Trophoblast cell (in vitro differentiated cells and primary cell): ENCODE data around the gene CCDC187.

ENCODE experiments used
- DNase-seq, 2 donors: peaks; one replicate each; pipeline ENCODE4 v3.0.0-alpha.2; 2016
- H2AFZ ChIP-seq: 2 replicates; pipeline ENCODE4 v1.6.1; 2013; ENCODE audit warnings: low read length, moderate library complexity, mild to moderate bottlenecking; ENCODE audit not compliant: insufficient read depth, poor library complexity
- H2AK5ac ChIP-seq: 2 replicates; pipeline ENCODE4 v1.6.1; 2013; ENCODE audit warnings: mild to moderate bottlenecking, low read length
- H2BK120ac ChIP-seq: 2 replicates; pipeline ENCODE4 v1.6.1; 2013; ENCODE audit warnings: low read length, mild to moderate bottlenecking, moderate library complexity; ENCODE audit not compliant: insufficient read depth, poor library complexity
- H2BK12ac ChIP-seq: 2 replicates; pipeline ENCODE4 v1.6.1; 2013; ENCODE audit warnings: mild to moderate bottlenecking, low read length, moderate library complexity
- H2BK5ac ChIP-seq: 2 replicates; pipeline ENCODE4 v1.6.1; 2013; ENCODE audit warnings: low read length, low read depth, moderate library complexity, mild to moderate bottlenecking; ENCODE audit not compliant: poor library complexity
- H3K14ac ChIP-seq: 2 replicates; pipeline ENCODE4 v1.6.1; 2013; ENCODE audit warnings: mild to moderate bottlenecking, low read length
- H3K18ac ChIP-seq: 2 replicates; pipeline ENCODE4 v1.6.1; 2013; ENCODE audit warnings: mild to moderate bottlenecking, low read length
- H3K23ac ChIP-seq: 2 replicates; pipeline ENCODE4 v1.6.1; 2013; ENCODE audit warnings: low read length
- H3K27ac ChIP-seq: 2 replicates; pipeline ENCODE4 v1.5.1; 2013; ENCODE audit warnings: low read depth, mild to moderate bottlenecking, inconsistent platforms, low read length, moderate library complexity
- H3K27me3 ChIP-seq: 2 replicates; pipeline ENCODE4 v1.6.1; 2013; ENCODE audit warnings: inconsistent platforms, mild to moderate bottlenecking, low read length, moderate library complexity; ENCODE audit not compliant: insufficient read depth
- H3K36me3 ChIP-seq, 2 experiments: 1 replicate in 1 of 2; 2 replicates in 1 of 2; pipeline ENCODE4 v1.6.1; 2013; ENCODE audit warnings: low read length in 2 of 2, mild to moderate bottlenecking in 2 of 2, moderate library complexity in 1 of 2; ENCODE audit not compliant: insufficient read depth in 2 of 2, control insufficient read depth in 1 of 2
- H3K4ac ChIP-seq: 2 replicates; pipeline ENCODE4 v1.6.1; 2013; ENCODE audit warnings: low read depth, mild to moderate bottlenecking, low read length, moderate library complexity
- H3K4me1 ChIP-seq, 2 experiments: 1 replicate in 1 of 2; 2 replicates in 1 of 2; pipeline ENCODE4 v1.6.1; 2013; ENCODE audit warnings: low read length in 2 of 2, mild to moderate bottlenecking in 2 of 2, moderate library complexity in 1 of 2; ENCODE audit not compliant: insufficient read depth in 2 of 2, control insufficient read depth in 1 of 2
- H3K4me2 ChIP-seq: 2 replicates; pipeline ENCODE4 v1.6.1; 2013; ENCODE audit warnings: inconsistent platforms, mild to moderate bottlenecking, low read length, moderate library complexity
- H3K4me3 ChIP-seq: 2 replicates; pipeline ENCODE4 v1.5.1; 2013; ENCODE audit warnings: mild to moderate bottlenecking, low read depth, low read length, inconsistent platforms
- H3K79me1 ChIP-seq: one replicate; pipeline ENCODE4 v1.6.1; 2013; ENCODE audit warnings: low read length
- H3K79me2 ChIP-seq: 2 replicates; pipeline ENCODE4 v1.6.1; 2013; ENCODE audit warnings: low read length, mild to moderate bottlenecking; ENCODE audit not compliant: control insufficient read depth, insufficient read depth, poor library complexity
- H3K9ac ChIP-seq: 2 replicates; pipeline ENCODE4 v1.6.1; 2013; ENCODE audit warnings: mild to moderate bottlenecking, low read length
- H3K9me3 ChIP-seq: 2 replicates; pipeline ENCODE4 v1.6.1; 2013; ENCODE audit warnings: low read depth, mild to moderate bottlenecking, control low read depth, inconsistent platforms, low read length; ENCODE audit not compliant: insufficient read depth
- H4K12ac ChIP-seq: 2 replicates; pipeline ENCODE4 v1.6.1; 2013; ENCODE audit warnings: low read depth, mild to moderate bottlenecking, low read length, moderate library complexity
- H4K8ac ChIP-seq: 2 replicates; pipeline ENCODE4 v1.6.1; 2013; ENCODE audit warnings: low read depth, mild to moderate bottlenecking, low read length, moderate library complexity
- H4K91ac ChIP-seq: one replicate; pipeline ENCODE4 v1.6.1; 2013; ENCODE audit warnings: low read depth, mild to moderate bottlenecking, low read length, moderate library complexity
- WGBS: extraction: QIAGEN DNeasy Blood & Tissue Kit; methylation state at CpG from one replicate; pipeline ENCODE4 v1.1.7; 2013; ENCODE audit warnings: missing lambda C conversion rate; ENCODE audit not compliant: insufficient read length, insufficient coverage; ENCODE audit errors: extremely low coverage; 5-methylcytosine and 5-hydroxymethylcytosine counted together

The CCDC187 gene

GRCh38 chr9:136314944-136315343 is 11.1 kb upstream of the CCDC187 start:
- DNase-seq, result no peak
- Histone ChIP-seq H4K12ac (no peak overlapping the region), H2BK5ac (no peak overlapping the region), H3K27me3 (no peaks in the 10 kb centered on the region), H3K23ac (no peak overlapping the region), H3K4ac (no peak overlapping the region), H3K4me1 (no peaks in the 10 kb centered on the region), H2AK5ac (no peak overlapping the region), H3K4me3 (no peak overlapping the region), H3K79me1 (no peaks in the 10 kb centered on the region), H3K4me2 (no peak overlapping the region), H3K36me3 (no peaks in the 10 kb centered on the region), H3K9me3 (peaks cover 15% of the 10 kb centered on the region), H2AFZ (no peak overlapping the region), H3K9ac (no peak overlapping the region), H4K91ac (no peak overlapping the region), H3K79me2 (no peaks in the 10 kb centered on the region), H4K8ac (no peak overlapping the region), H3K18ac (no peak overlapping the region), H2BK120ac (no peak overlapping the region), H3K14ac (no peak overlapping the region), H2BK12ac (no peak overlapping the region), H3K27ac (no peak overlapping the region)
- WGBS, result no CpG with 5 or more reads among the region's 4 CpGs

GRCh38 chr9:136314056-136314416 is 10.1 kb upstream of the CCDC187 start:
- Histone ChIP-seq H4K8ac (no peak overlapping the region), H2AFZ (no peak overlapping the region), H3K4ac (no peak overlapping the region), H3K79me2 (no peaks in the 10 kb centered on the region), H3K79me1 (no peaks in the 10 kb centered on the region), H3K23ac (no peak overlapping the region), H3K27me3 (no peaks in the 10 kb centered on the region), H3K9me3 (peaks cover 17% of the 10 kb centered on the region), H4K91ac (no peak overlapping the region), H3K9ac (no peak overlapping the region), H3K14ac (no peak overlapping the region), H2AK5ac (no peak overlapping the region), H3K18ac (no peak overlapping the region), H3K4me1 (no peaks in the 10 kb centered on the region), H3K27ac (no peak overlapping the region), H3K4me2 (no peak overlapping the region), H2BK12ac (no peak overlapping the region), H3K36me3 (no peaks in the 10 kb centered on the region), H3K4me3 (no peak overlapping the region), H4K12ac (no peak overlapping the region), H2BK120ac (no peak overlapping the region), H2BK5ac (no peak overlapping the region)
- WGBS, result no CpG with 5 or more reads among the region's 3 CpGs
- DNase-seq, result no peak

GRCh38 chr9:136313111-136314055 is 9.5 kb upstream of the CCDC187 start:
- H3K79me2 ChIP-seq, result no peaks in the 10 kb centered on the region
- H2BK5ac ChIP-seq, result no peak overlapping the region
- no CpG with 5 or more reads among the region's 18 CpGs for WGBS
- no peak overlapping the region for H3K14ac ChIP-seq
- H3K27ac ChIP-seq, result no peak overlapping the region
- no peak overlapping the region for H4K8ac ChIP-seq
- no peak overlapping the region for H3K4ac ChIP-seq
- H4K12ac ChIP-seq, result no peak overlapping the region
- H3K18ac ChIP-seq, result no peak overlapping the region
- H3K4me2 ChIP-seq, result no peak overlapping the region
- H3K4me3 ChIP-seq, result no peak overlapping the region
- no peaks in the 10 kb centered on the region for H3K79me1 ChIP-seq
- H2BK120ac ChIP-seq, result no peak overlapping the region
- H3K4me1 ChIP-seq, result no peaks in the 10 kb centered on the region
- no peak overlapping the region for H3K9ac ChIP-seq
- no peak overlapping the region for H2AK5ac ChIP-seq
- H3K27me3 ChIP-seq, result no peaks in the 10 kb centered on the region
- no peak for DNase-seq
- no peak overlapping the region for H2AFZ ChIP-seq
- H2BK12ac ChIP-seq, result no peak overlapping the region
- no peak overlapping the region for H4K91ac ChIP-seq
- H3K23ac ChIP-seq, result no peak overlapping the region
- no peaks in the 10 kb centered on the region for H3K36me3 ChIP-seq
- H3K9me3 ChIP-seq, result peaks cover 18% of the 10 kb centered on the region

GRCh38 chr9:136312436-136312835 is 8.5 kb upstream of the CCDC187 start:
- H3K27me3 ChIP-seq, result no peaks in the 10 kb centered on the region
- H3K79me1 ChIP-seq, result no peaks in the 10 kb centered on the region
- no peak overlapping the region for H3K23ac ChIP-seq
- DNase-seq, result no peak
- no peak overlapping the region for H3K18ac ChIP-seq
- H4K8ac ChIP-seq, result no peak overlapping the region
- H4K91ac ChIP-seq, result no peak overlapping the region
- H3K9ac ChIP-seq, result no peak overlapping the region
- H4K12ac ChIP-seq, result no peak overlapping the region
- H2AFZ ChIP-seq, result no peak overlapping the region
- H2AK5ac ChIP-seq, result no peak overlapping the region
- no peak overlapping the region for H2BK5ac ChIP-seq
- H2BK12ac ChIP-seq, result no peak overlapping the region
- H3K14ac ChIP-seq, result no peak overlapping the region
- H3K79me2 ChIP-seq, result no peaks in the 10 kb centered on the region
- no peak overlapping the region for H3K4me3 ChIP-seq
- H3K4me1 ChIP-seq, result no peaks in the 10 kb centered on the region
- no peak overlapping the region for H3K4ac ChIP-seq
- no peaks in the 10 kb centered on the region for H3K36me3 ChIP-seq
- no peak overlapping the region for H2BK120ac ChIP-seq
- H3K4me2 ChIP-seq, result no peak overlapping the region
- no peak overlapping the region for H3K27ac ChIP-seq
- peaks cover 17% of the 10 kb centered on the region for H3K9me3 ChIP-seq
- no CpG with 5 or more reads among the region's 12 CpGs for WGBS
